ENCODE results near the gene LRCH3.

Gene LRCH3

DNA sequence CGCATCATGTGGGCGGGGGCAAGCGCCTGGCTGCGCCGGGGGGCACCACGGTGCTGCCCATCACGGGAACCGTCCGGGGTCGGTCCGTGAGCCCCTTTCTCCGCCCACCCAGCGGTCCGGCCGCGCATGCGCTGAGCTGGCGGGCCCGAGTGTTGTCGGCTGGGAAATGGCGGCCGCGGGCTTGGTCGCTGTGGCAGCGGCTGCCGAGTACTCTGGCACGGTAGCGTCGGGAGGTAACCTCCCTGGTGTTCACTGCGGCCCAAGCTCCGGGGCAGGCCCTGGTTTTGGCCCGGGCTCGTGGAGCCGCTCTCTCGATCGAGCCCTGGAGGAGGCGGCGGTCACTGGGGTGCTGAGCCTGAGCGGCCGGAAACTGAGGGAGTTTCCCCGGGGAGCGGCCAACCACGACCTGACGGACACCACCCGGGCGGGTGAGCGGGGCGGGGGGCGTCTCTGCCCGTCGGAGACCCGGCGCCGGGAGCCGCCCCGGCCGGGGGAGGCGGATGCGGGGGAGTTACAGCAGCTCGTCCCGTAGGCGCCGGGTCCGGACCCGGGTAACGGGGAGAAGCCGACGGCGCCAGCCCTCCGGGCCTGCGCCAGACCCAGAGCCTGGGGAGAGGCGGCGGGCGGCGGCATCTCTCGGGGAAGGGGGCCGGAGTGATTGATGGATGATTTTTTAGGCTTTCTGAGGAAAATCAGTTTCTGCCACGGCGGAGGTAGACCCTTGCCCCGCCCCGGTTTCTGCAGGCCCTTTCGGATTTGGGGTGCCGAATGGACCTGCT, at the start of gene LRCH3:
Gene LRCH3 (plus strand): TSS at position 142 of the 779 bp plus-strand sequence. CDS start 25 bp downstream, at position 167.
- H3K27me3 Mint-ChIP-seq = no peaks in the 10 kb centered on the region
- H3K4me3 Mint-ChIP-seq = peak within 1 kb of the TSS; percentile 88
- H3K4me1 Mint-ChIP-seq = peaks cover 57% of the 10 kb centered on the region
- no peaks in the 10 kb centered on the region for H3K9me3 Mint-ChIP-seq
- peaks cover 7% of the 10 kb centered on the region for H3K36me3 Mint-ChIP-seq
- H3K27ac Mint-ChIP-seq = peak within 1 kb of the TSS; percentile 93
- peak; percentile 91 for ATAC-seq

DNA sequence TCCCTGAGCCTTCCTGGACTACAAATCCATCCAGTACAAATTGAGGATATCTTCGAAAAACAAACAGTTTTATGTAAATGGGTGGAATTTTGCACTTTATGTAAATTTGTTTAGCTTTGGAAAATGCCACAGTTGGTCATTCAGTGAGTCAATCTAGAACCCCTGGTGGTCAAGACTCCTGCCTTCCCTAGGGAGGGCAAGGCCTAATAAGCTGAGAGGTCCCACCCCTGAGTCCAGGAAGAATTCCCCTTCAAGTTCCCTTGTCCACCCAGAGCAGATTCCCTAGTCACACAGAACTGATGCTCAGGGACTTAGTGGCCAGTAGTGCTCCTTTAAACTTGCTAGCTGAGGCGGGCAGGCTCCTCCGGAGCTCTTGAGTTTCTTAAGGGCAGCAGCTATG, 48.3 kb upstream of the LRCH3 start:
- Mint-ChIP-seq H3K9me3 (no peaks in the 10 kb centered on the region), H3K27ac (no peak overlapping the region), H3K4me3 (no peak overlapping the region), H3K27me3 (no peaks in the 10 kb centered on the region), H3K4me1 (peaks cover 17% of the 10 kb centered on the region), H3K36me3 (peaks cover 6% of the 10 kb centered on the region)
- ATAC-seq = no peak

DNA sequence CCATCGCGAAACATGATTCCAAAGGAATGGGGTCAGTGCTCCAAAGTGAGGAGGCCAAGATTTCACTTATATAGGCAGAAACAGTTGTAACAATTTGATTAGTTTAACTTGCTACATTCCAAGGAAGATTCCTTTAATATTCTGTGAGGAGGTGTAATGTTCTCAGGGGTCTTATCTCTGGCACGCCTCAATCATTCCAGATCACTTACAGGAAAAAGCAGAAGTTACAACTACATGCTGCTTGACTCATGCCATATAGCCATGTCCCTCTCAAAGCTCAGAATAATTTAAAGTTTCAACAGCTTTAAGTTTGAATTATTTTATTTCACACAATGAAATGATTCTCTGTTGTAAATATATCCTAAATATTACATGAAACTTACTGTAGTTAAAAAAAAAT, 44.8 kb upstream of the LRCH3 start:
- no peak for ATAC-seq
- Mint-ChIP-seq H3K4me3 (no peak overlapping the region), H3K27ac (no peak overlapping the region), H3K4me1 (peaks cover 27% of the 10 kb centered on the region), H3K9me3 (no peaks in the 10 kb centered on the region), H3K36me3 (peaks cover 18% of the 10 kb centered on the region), H3K27me3 (no peaks in the 10 kb centered on the region)

DNA sequence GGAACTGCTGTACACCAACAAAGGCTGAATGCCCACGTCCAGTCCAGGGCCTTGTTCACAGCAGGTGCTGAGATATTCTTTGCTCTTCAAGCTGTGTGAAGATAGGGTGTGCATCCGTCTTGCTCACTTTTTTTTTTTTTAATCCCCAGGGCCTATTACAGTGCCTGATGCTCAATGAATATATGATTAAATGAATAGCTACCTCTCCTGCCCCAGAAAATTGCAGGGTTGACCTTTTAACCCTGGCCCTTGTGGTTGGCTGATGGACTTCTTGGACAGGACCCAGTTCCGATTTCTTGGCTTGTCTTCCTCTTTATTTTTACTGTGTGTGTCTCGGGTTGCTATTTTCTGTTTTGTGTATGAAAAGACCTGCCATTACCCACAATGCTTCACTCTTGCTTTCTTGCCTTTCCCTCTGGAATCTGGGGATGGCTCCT, 44.2 kb upstream of the LRCH3 start:
- Mint-ChIP-seq H3K36me3 (peaks cover 20% of the 10 kb centered on the region), H3K4me3 (no peak overlapping the region), H3K4me1 (peaks cover 31% of the 10 kb centered on the region), H3K27me3 (no peaks in the 10 kb centered on the region), H3K9me3 (no peaks in the 10 kb centered on the region), H3K27ac (peak overlapping the region; percentile 70)
- no peak for ATAC-seq

DNA sequence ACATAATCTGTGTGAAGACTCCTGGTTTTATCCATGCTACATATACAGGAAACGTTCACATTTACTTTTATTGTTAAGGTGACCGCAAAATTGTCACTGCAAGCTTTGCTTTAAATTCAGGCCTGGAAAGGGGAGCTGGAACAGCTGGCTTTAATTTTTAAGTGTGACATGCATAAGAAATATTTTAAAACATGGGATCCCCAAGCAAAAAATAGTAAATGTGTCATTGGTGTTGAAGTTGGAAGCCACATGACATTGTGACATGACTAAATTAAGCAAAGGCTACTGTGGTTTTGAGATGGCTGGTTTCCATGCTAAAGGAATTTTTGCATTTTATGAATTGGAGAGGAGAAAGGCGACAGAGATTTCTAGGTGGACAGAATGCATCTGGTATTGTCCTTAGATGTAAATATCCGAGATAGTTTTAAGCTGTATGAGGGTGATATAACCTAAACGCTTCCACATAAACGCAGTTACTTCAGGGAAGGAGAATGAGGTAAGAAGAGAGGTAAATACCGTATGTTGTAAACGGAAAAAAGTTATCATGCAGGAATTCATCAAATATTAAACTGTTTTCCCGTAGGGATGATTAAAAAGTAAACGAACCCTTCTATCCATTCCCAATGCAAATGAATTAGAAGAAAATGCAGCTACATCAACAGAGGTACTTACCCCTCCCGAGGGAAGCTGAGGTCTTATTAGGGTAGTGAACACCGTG, 42.3 kb upstream of the LRCH3 start:
- no peaks in the 10 kb centered on the region for H3K27me3 Mint-ChIP-seq
- ATAC-seq = no peak
- peaks cover 48% of the 10 kb centered on the region for H3K4me1 Mint-ChIP-seq
- H3K4me3 Mint-ChIP-seq = peak overlapping the region; percentile 90
- H3K36me3 Mint-ChIP-seq = peaks cover 15% of the 10 kb centered on the region
- H3K27ac Mint-ChIP-seq = peak overlapping the region; percentile 84
- no peaks in the 10 kb centered on the region for H3K9me3 Mint-ChIP-seq

DNA sequence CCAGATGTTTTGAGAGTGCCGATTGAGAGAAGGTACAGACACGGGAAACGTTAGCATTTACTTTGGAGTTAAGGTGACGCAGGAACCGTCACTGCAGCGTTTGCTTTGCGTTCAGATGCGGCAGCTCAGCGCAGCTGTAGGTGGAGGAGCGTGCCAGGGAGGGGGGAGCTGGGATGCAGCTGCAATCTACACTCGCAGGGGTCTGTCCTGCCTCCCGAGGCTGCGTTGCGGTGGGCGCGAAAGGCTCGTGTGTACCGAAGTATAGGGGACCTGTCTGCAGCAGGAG, 41.8 kb upstream of the LRCH3 start:
- ATAC-seq = peak; percentile 77
- Mint-ChIP-seq H3K4me1 (peaks cover 53% of the 10 kb centered on the region), H3K36me3 (peaks cover 15% of the 10 kb centered on the region)

DNA sequence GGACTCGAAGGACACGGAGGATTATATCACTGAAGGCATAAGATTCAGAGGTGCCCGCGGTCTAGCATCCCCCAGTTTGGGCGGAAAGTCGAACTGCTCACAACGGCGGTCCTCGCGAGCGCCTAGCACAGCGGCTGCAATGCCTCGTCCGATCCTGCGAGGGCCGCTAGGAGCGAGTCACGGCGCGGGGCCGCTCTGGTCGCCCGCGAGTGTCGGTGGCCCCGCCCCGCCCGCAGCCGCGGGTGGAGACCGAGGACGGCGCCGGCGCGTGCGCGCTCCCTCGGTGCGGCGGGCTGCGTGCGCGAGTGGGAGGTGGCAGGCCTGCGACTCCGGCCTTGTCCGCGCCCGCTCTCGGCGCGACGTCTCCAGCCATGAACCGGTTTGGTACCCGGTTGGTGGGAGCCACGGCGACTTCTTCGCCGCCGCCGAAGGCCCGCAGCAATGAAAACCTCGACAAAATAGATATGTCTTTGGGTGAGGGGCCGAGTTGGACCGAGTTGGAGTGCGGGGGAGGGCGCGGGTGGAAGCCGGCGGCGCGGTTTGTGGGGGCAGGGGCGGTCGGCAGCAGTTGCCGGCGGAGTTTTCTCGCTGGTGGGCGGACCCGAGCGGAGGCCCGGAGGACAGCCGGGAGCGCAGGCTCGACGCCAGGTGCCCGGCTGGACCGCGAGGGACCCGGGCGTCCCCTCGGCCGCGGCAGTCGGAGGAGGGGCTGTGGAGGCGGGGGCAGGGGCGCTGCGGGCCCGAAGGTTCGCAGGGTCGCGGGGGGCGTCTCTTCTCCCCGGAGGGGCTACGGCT, 41.3 kb upstream of the LRCH3 start, which contains the start of gene FYTTD1:
Gene FYTTD1 (plus strand): TSS at position 283 of the 795 bp plus-strand sequence. CDS start 89 bp downstream, at position 372.
- Mint-ChIP-seq H3K27ac (peak within 1 kb of the TSS; percentile 84), H3K36me3 (peaks cover 15% of the 10 kb centered on the region), H3K4me3 (peak within 1 kb of the TSS; percentile 90), H3K27me3 (no peaks in the 10 kb centered on the region), H3K9me3 (no peaks in the 10 kb centered on the region), H3K4me1 (peaks cover 58% of the 10 kb centered on the region)
- peak; percentile 95 for ATAC-seq

More for the DNA sequence above, 41.8 kb upstream of the LRCH3 start:
- Mint-ChIP-seq H3K9me3 (no peaks in the 10 kb centered on the region), H3K27ac (peak overlapping the region; percentile 84), H3K4me3 (peak overlapping the region; percentile 90), H3K27me3 (no peaks in the 10 kb centered on the region)

DNA sequence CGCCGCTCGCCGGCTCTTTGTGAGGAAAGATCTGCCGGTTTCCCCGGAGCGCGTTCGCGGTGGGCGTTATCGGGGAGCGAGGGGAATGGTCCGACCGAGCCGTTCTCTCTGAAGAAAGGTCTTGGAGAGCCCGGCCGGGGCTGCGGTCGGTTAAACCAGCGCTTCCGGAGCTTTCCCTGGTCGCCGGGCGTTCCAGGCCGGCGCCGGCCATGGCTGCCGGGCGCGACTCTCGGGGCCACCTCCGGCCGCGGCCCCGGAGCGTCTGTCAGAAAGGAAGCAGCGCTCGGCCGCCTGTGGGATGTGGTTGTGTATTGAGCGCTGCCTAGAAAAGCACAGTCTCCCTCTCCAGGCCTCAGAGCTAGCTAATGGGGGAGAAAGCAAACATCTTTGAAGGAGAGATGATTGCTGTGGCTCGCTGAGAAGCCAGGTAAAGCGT, 40.6 kb upstream of the LRCH3 start:
- H3K4me3 Mint-ChIP-seq = peak overlapping the region; percentile 90
- H3K9me3 Mint-ChIP-seq = no peaks in the 10 kb centered on the region
- H3K27ac Mint-ChIP-seq = peak overlapping the region; percentile 84
- no peaks in the 10 kb centered on the region for H3K27me3 Mint-ChIP-seq
- peaks cover 15% of the 10 kb centered on the region for H3K36me3 Mint-ChIP-seq
- peak; percentile 72 for ATAC-seq
- H3K4me1 Mint-ChIP-seq = peaks cover 64% of the 10 kb centered on the region

DNA sequence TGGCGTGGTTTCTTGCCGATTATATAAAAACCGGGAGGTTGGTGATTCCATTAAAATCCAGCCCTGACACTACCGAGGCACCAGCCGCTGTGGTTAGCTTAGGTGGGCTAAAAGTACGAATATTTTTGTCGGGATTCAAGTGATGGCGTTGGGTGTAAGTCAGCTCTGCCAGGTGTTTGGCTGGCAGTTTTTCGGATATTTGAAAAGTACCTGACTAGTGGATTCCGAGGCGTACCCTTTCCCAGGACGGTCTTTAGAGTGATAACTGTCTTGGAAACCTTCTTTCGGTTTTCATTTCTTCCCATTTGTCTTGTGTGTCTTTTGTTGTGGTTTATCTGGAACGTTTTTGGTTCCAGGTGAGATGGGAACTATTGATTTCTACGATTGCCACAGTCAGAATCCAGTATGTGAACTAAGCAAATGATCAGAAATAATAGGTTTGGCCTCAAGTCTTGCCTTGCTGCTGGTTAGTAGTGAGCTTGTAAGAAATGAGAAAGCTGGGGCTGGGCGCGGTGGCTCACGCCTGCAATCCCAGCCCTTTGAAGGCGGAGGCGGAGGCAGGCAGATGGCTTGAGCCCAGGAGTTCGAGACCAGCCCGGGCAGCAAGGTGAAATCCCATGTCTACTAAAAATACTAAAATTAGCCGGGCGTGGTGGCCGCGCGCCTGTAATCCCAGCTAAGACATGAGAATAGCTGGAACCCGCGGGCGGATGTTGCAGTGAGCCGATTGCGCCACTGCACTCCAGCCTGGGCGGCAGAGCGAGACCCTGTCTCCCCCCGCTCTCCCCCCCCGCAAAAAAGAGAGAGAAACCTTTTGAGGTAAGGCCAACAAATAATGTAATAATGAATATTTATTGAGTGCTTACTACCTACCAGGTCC, 40.0 kb upstream of the LRCH3 start:
- Mint-ChIP-seq H3K9me3 (no peaks in the 10 kb centered on the region), H3K4me3 (peak overlapping the region; percentile 90), H3K36me3 (peaks cover 22% of the 10 kb centered on the region), H3K27me3 (no peaks in the 10 kb centered on the region), H3K4me1 (peaks cover 71% of the 10 kb centered on the region), H3K27ac (peak overlapping the region; percentile 84)
- no peak for ATAC-seq

DNA sequence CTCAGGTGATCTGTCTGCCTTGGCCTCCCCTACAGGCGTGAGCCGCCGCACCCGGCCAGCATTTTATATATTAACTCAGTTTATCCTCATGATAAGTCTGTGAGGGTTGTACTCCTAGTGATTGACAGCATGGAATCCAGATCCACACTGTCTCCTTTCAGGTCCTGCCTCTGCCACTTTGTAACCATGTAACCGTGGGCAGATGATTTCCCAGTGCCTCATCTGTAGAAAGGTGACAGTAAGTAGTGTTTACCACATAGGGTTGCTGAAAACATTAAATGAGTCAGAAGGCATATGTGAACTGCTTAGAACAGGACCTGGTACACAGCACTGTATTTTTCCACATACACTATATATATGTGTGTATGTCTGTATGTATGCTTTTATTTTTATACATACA, 38.9 kb upstream of the LRCH3 start:
- Mint-ChIP-seq H3K4me3 (peak overlapping the region; percentile 75), H3K27me3 (no peaks in the 10 kb centered on the region), H3K4me1 (peaks cover 69% of the 10 kb centered on the region), H3K36me3 (peaks cover 30% of the 10 kb centered on the region), H3K27ac (peak overlapping the region; percentile 84), H3K9me3 (no peaks in the 10 kb centered on the region)
- ATAC-seq = no peak

DNA sequence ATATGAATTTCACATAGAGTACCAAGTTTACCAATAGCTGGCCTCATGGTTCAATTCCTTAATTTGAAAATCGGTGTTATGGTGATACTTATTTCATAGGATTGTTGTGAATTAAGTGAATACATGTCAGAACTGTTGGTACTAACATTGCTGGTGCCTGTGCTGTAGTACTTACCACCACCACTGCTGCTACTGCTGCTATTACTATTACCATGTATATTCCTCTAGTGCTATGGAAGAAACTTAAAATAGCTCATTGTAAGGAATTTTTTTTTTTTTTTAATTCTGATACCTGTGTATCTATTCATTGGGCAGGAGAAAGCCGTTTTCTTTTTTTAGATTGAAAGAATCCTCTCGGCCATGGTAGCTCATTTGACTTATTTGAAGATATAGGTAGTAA, 37.8 kb upstream of the LRCH3 start:
- no peak for ATAC-seq
- Mint-ChIP-seq H3K36me3 (peaks cover 30% of the 10 kb centered on the region), H3K4me1 (peaks cover 66% of the 10 kb centered on the region), H3K9me3 (no peaks in the 10 kb centered on the region), H3K4me3 (peak overlapping the region; percentile 52), H3K27ac (no peak overlapping the region), H3K27me3 (no peaks in the 10 kb centered on the region)

DNA sequence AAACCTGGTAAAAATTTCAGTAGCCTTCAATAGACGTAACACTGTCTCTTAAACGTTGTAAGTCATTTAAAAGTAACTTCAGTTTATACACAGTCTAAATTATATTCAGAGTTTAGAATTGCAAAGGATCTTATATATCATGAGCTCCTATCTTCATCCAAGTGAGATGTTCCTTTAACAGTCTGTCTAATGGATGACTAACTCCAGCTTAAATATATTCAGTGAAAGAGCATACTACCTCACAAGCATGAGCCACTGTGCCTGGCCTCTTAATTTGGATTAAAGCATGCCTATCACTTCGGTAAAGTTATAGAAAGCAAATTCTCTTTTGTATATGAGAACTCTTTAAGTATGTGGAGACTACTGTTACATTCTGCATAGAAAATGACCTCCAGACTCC, 34.4 kb upstream of the LRCH3 start:
- ATAC-seq = no peak
- H3K36me3 Mint-ChIP-seq = peaks cover 15% of the 10 kb centered on the region
- no peaks in the 10 kb centered on the region for H3K9me3 Mint-ChIP-seq
- H3K4me1 Mint-ChIP-seq = peaks cover 44% of the 10 kb centered on the region
- H3K27me3 Mint-ChIP-seq = no peaks in the 10 kb centered on the region
- H3K27ac Mint-ChIP-seq = no peak overlapping the region
- no peak overlapping the region for H3K4me3 Mint-ChIP-seq

DNA sequence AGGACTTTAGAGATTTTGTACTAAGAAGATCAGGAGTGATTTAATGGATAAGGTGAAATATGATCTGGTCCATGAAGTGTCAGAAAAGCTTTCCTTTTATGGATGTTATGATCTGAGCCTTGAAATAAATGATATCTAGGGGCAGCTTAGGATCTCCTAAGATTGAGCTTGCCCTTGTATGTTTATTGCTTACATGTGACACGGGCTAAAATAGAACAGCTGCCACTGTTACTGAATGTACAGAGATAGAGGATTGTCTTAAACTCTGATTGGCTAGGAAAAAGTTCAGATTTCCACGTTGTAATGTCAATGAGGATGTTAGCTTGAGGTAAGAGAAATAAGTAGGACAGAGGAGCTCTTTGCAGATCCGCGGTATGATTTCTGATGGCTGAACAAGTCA, 32.5 kb upstream of the LRCH3 start:
- Mint-ChIP-seq H3K27ac (no peak overlapping the region), H3K36me3 (peaks cover 19% of the 10 kb centered on the region), H3K4me3 (no peak overlapping the region), H3K4me1 (peaks cover 28% of the 10 kb centered on the region), H3K9me3 (no peaks in the 10 kb centered on the region), H3K27me3 (no peaks in the 10 kb centered on the region)
- no peak for ATAC-seq

DNA sequence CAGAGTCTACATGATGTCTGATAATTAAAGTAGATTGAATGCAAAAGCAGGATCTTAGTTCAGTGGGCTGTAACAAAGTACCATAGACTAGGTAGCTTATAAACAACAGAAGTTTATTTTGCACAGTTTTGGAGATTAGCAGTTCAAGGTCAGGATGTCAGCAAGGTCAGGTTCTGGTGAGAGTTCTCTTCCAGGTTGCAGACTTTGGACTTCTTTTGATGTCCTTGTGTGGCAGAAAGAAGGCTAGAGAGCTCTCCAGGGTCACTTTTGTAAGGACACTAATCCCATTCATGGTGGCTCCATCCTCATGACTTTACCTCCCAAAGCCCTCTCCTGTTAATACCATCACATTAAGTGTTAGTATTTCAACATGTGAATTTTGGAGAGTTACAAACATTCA, 29.3 kb upstream of the LRCH3 start:
- Mint-ChIP-seq H3K27me3 (no peaks in the 10 kb centered on the region), H3K9me3 (no peaks in the 10 kb centered on the region), H3K4me3 (no peak overlapping the region), H3K36me3 (peaks cover 21% of the 10 kb centered on the region), H3K27ac (no peak overlapping the region), H3K4me1 (no peaks in the 10 kb centered on the region)
- ATAC-seq = no peak
